ENCODE measurements around the gene CACNA1C. TPM values are rescaled to one million over a fixed set of nuclear protein-coding genes. Genes with fewer than 3 reads are reported as not detected.

CACNA1C gene
- total RNA-seq, 2 experiments from 2014 or later: 0.05 to 0.08 TPM

- Mint-ChIP-seq H3K9me3 (no peaks in the 10 kb centered on the region), H3K27ac (no peak overlapping the region), H3K4me3 (no peak overlapping the region), H3K27me3 (no peaks in the 10 kb centered on the region), H3K4me1 (ENCODE audit: low read depth) (no peaks in the 10 kb centered on the region), H3K36me3 (ENCODE audit: low read depth) (no peaks in the 10 kb centered on the region)
- POLR2A ChIA-PET: no interaction called here
- Histone ChIP-seq H3K27ac (ENCODE audit: low read depth in 1 of 2, low read length in 2 of 2) (no peak overlapping the region), H3K9me3 (ENCODE audit: control insufficient read depth in 1 of 2, insufficient read depth in 1 of 2, low read length in 2 of 2) (no peaks in the 10 kb centered on the region), H3K4me3 (ENCODE audit: low read length) (no peak overlapping the region), H3K36me3 (ENCODE audit: insufficient read depth, low read length) (no peaks in the 10 kb centered on the region), H3K4me1 (ENCODE audit: insufficient read depth, low read length) (no peaks in the 10 kb centered on the region), H3K27me3 (ENCODE audit: control insufficient read depth in 1 of 2, insufficient read depth in 2 of 2, low read length in 2 of 2) (peaks cover 0 to 2% of the 10 kb centered on the region in 2 experiments)
- no peak for DNase-seq
- intact Hi-C loops (cut with DNase I, micrococcal nuclease): no loop called here
- CTCF ChIA-PET: no interaction called here
- no peak for ATAC-seq (ENCODE audit: poor library complexity)
- no peak for TF ChIP-seq CTCF (IDR thresholded peaks at IDR 0.05)
Measured at GRCh38 chr12:2270846-2271245, 218.1 kb downstream of the CACNA1C start.

- H3K36me3 ChIP-seq (ENCODE audit: insufficient read depth, low read length): no peaks in the 10 kb centered on the region
- ChIA-PET CTCF (no interaction called here), POLR2A (no interaction called here)
- no peaks in the 10 kb centered on the region for H3K4me1 ChIP-seq (ENCODE audit: insufficient read depth, low read length)
- no peak overlapping the region for H3K27ac ChIP-seq (ENCODE audit: low read depth in 1 of 2, low read length in 2 of 2)
- H3K4me3 ChIP-seq (ENCODE audit: low read length): no peak overlapping the region
- Mint-ChIP-seq H3K9me3 (no peaks in the 10 kb centered on the region), H3K4me3 (no peak overlapping the region), H3K4me1 (ENCODE audit: low read depth) (no peaks in the 10 kb centered on the region), H3K27ac (no peak overlapping the region), H3K36me3 (ENCODE audit: low read depth) (no peaks in the 10 kb centered on the region), H3K27me3 (no peaks in the 10 kb centered on the region)
- no peaks in the 10 kb centered on the region for H3K27me3 ChIP-seq (ENCODE audit: control insufficient read depth in 1 of 2, insufficient read depth in 2 of 2, low read length in 2 of 2)
- intact Hi-C loops (cut with DNase I, micrococcal nuclease): no loop called here
- no peaks in the 10 kb centered on the region for H3K9me3 ChIP-seq (ENCODE audit: control insufficient read depth in 1 of 2, insufficient read depth in 1 of 2, low read length in 2 of 2)
- TF ChIP-seq CTCF (IDR thresholded peaks at IDR 0.05): no peak
- no peak for ATAC-seq (ENCODE audit: poor library complexity)
- DNase-seq: no peak
Measured at GRCh38 chr12:2271961-2272360, 219.2 kb downstream of the CACNA1C start.

- CTCF ChIA-PET: no interaction called here
- no peaks in the 10 kb centered on the region for H3K9me3 ChIP-seq (ENCODE audit: control insufficient read depth in 1 of 2, insufficient read depth in 1 of 2, low read length in 2 of 2)
- no peaks in the 10 kb centered on the region for H3K4me1 Mint-ChIP-seq (ENCODE audit: low read depth)
- H3K27me3 ChIP-seq (ENCODE audit: control insufficient read depth in 1 of 2, insufficient read depth in 2 of 2, low read length in 2 of 2): no peaks in the 10 kb centered on the region
- no peaks in the 10 kb centered on the region for H3K36me3 Mint-ChIP-seq (ENCODE audit: low read depth)
- DNase-seq (no peak), ATAC-seq (ENCODE audit: poor library complexity) (no peak)
- no peak overlapping the region for H3K4me3 Mint-ChIP-seq
- H3K4me3 ChIP-seq (ENCODE audit: low read length): no peak overlapping the region
- no peak overlapping the region for H3K27ac Mint-ChIP-seq
- no peaks in the 10 kb centered on the region for H3K27me3 Mint-ChIP-seq
- H3K9me3 Mint-ChIP-seq: no peaks in the 10 kb centered on the region
- POLR2A ChIA-PET: no interaction called here
- H3K27ac ChIP-seq (ENCODE audit: low read depth in 1 of 2, low read length in 2 of 2): no peak overlapping the region
- H3K4me1 ChIP-seq (ENCODE audit: insufficient read depth, low read length): no peaks in the 10 kb centered on the region
- H3K36me3 ChIP-seq (ENCODE audit: insufficient read depth, low read length): no peaks in the 10 kb centered on the region
- intact Hi-C loops (cut with DNase I, micrococcal nuclease): no loop called here
- no peak for TF ChIP-seq CTCF (IDR thresholded peaks at IDR 0.05)
Measured at GRCh38 chr12:2273288-2273687, 220.5 kb downstream of the CACNA1C start.

Data from CD4-positive, alpha-beta T cell (primary cell).